Kidney epithelial cell (primary cell): ENCODE data around the gene TMTC1. TPM values are rescaled to one million over a fixed set of nuclear protein-coding genes. Genes with fewer than 3 reads are reported as not detected.
"Not testable (repeated sequence)": the region's sequence is repeated elsewhere in the genome, so short reads cannot be mapped to it uniquely, and the experiment has no call there.

ENCODE experiments used
- DNase-seq: peaks from one replicate; pipeline ENCODE4 v3.0.0-alpha.2; 2010; ENCODE audit warnings: low read depth
- H3K27me3 ChIP-seq: 2 replicates; pipeline ENCODE4 v1.6.0; 2011; ENCODE audit warnings: low read length; ENCODE audit not compliant: control insufficient read depth, insufficient read depth
- H3K36me3 ChIP-seq: 2 replicates; pipeline ENCODE4 v1.5.1; 2011; ENCODE audit warnings: low read length; ENCODE audit not compliant: control insufficient read depth, insufficient read depth
- H3K4me3 ChIP-seq: 2 replicates; pipeline ENCODE4 v1.5.1; 2011; ENCODE audit warnings: low read depth, mild to moderate bottlenecking, control low read depth, low read length
- CTCF ChIP-seq: IDR thresholded peaks from 2 replicates; pipeline ENCODE4 v1.5.1; 2011; ENCODE audit warnings: mild to moderate bottlenecking, moderate library complexity, low read length, control low read depth, inconsistent platforms; ENCODE audit not compliant: insufficient read depth, poor library complexity, severe bottlenecking
- total RNA-seq: library from RNA; depleted of rRNA; stranded (reverse); fragments of >200 nt; gene quantifications from 2 replicates; pipeline ENCODE4 v1.2.3, GENCODE V29; 2015

TMTC1 gene
- total RNA-seq = 1.6 and 1.8 TPM in 2 replicates

GRCh38 chr12:29783773-29784666 is at the start of gene TMTC1:
TMTC1 (minus strand) TSS chr12:29783942; CDS start chr12:29783751, 191 bp downstream.
- H3K4me3 ChIP-seq = peak within 1 kb of the TSS; percentile 46
- DNase-seq = no peak
- TF ChIP-seq CTCF = no peak
- peaks cover 13% of the 10 kb centered on the region for H3K27me3 ChIP-seq
- no peaks in the 10 kb centered on the region for H3K36me3 ChIP-seq

GRCh38 chr12:29831173-29831572 is 47.4 kb upstream of the TMTC1 start:
- Histone ChIP-seq H3K4me3 (no peak overlapping the region), H3K27me3 (no peaks in the 10 kb centered on the region), H3K36me3 (no peaks in the 10 kb centered on the region)
- DNase-seq = no peak
- no peak for TF ChIP-seq CTCF

- TF ChIP-seq CTCF = no peak
- Histone ChIP-seq H3K4me3 (no peak overlapping the region), H3K27me3 (no peaks in the 10 kb centered on the region), H3K36me3 (no peaks in the 10 kb centered on the region)
- no peak for DNase-seq
These were observed 46.6 kb upstream of the TMTC1 start for GRCh38 chr12:29830391-29830790.

- no peaks in the 10 kb centered on the region for H3K27me3 ChIP-seq
- DNase-seq = no peak
- no peaks in the 10 kb centered on the region for H3K36me3 ChIP-seq
- TF ChIP-seq CTCF = no peak
- H3K4me3 ChIP-seq = no peak overlapping the region
These were observed 35.3 kb upstream of the TMTC1 start for GRCh38 chr12:29818916-29819623.

GRCh38 chr12:29816874-29817725 is 33.4 kb upstream of the TMTC1 start:
- no peaks in the 10 kb centered on the region for H3K36me3 ChIP-seq
- H3K27me3 ChIP-seq = no peaks in the 10 kb centered on the region
- H3K4me3 ChIP-seq = no peak overlapping the region
- DNase-seq = no peak
- TF ChIP-seq CTCF = no peak

GRCh38 chr12:29809616-29810361 is 26.0 kb upstream of the TMTC1 start:
- H3K36me3 ChIP-seq, H3K4me3 ChIP-seq, DNase-seq, H3K27me3 ChIP-seq: not testable (repeated sequence)
